Measurements from ENCODE around the gene LDHD.

Gene LDHD

GRCh38 chr16:75114179-75114945 lies 2.2 kb downstream of the LDHD start:
- DNase-seq (no peak), ATAC-seq (no peak)

DNA sequence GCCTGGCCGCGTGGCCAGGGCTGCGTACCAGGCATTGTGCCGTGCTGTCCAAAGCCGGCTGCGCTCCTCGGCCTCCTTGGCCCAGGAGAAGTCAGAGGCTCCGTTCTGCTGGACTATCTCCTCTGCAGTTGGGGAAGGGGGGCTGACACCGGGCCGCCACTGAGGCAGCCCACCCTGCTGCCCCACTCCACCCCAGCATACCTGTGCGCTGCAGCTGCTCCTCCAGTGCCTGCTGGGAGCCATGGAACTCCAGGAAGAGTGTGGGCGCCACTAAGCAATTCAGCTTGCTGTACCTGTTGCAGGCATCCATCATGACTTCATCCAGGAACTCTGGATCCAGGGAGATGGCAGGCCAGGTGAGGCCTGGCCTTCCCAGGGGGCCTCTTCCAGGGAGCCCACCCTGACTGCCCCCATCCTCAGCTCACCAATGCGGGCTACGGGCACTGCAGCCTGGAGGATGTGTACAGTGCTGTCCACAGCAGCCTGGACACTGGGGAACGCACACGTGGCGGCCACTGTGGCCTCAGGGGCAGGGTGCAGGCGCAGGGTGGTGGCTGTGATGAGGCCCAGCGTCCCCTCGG lies 2.9 kb downstream of the LDHD start:
- ATAC-seq (no peak), DNase-seq (no peak)

GRCh38 chr16:75112734-75113491 lies 3.7 kb downstream of the LDHD start:
- DNase-seq (no peak), ATAC-seq (no peak)

DNA sequence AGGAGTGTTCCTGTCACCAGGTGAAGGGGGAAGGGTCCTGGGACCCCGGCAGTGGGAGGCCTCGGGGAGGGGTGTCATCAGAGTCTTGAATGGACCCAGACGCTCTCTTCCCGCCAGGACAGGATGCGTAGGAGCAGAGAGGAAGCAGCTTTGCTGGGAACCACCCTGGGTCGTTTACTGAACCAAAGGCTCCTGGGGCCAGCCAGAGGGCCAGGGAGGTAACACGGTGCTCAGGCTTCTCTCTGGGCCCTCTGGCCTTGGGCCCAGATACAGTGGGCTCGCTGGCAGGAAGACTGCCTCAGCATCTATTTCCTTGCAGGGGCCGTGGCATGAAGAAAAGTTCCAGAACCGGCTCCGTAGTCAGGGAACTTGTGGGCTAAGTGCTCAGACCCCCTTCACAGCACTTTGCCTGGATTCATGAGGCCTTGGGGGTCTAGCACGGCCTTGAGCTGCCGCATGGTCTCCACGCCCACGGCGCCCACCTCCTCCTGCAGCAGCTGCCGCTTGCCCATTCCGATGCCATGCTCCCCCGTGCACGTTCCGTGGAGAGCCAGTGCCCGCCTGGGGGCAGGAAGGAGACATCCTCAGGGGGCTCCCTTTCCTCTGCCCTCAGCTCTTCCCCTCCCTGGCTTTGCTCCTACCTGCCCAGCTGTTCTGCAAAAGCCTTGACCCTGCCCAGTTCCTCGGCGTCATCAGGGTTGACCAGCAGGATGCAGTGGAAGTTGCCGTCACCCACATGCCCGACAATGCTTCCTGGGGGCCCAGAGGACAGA lies 4.4 kb downstream of the LDHD start:
- ATAC-seq (no peak), DNase-seq (no peak)

DNA sequence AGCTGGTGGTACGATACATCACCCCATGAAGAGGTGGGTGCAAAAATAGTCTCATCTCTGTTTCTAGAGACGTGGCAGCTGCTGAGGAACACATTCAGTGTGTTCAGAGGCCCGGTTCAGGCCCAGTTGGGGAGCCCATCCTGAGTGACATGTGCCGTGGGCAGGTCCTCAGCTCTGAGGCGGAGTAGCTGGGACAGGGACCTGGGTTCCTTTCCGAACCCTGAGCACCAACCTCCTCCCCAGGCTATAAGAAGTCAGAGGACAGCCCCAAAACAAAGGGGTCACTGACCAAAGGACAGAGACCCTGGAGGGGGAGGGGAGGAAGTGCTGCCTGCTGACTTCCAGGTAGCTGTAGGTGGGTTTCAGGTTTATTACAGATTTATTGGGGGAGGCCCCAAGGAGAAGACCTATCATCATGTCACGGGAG lies 5.1 kb downstream of the LDHD start:
- ATAC-seq (no peak), DNase-seq (no peak)

GRCh38 chr16:75110637-75111513 lies 5.7 kb downstream of the LDHD start:
- ATAC-seq, result peak; percentile 73
- DNase-seq, result peak; percentile 84

DNA sequence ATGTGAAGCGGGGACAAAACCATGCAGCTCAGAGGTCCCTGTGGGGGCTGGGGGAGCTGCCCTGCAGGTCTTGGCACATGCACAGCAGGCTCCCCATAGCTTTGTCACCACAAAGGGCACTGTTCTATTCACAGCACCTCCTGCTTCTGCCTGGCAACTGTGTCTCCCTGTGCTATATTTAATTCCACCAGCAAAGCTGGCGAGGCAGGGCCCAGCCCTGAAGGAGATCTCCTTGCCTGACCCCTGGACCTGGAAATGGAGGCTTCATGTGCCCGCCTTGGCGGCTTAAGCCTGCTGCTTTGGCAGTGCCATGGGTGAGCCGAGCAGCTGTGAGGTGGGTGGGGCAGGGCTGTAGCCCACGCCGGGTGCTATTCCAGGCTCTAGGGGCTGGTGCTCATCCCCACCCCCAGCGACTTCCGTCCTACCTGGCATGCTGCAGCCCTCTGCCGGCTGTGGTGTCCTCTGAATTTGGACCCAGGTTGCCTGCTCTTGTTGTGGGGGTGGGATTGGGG lies 6.8 kb downstream of the LDHD start:
- no peak for ATAC-seq

GRCh38 chr16:75108792-75109731 lies 7.5 kb downstream of the LDHD start:
- peak; percentile 83 for ATAC-seq
- peak; percentile 84 for DNase-seq

More for the DNA sequence above, 6.8 kb downstream of the LDHD start:
- peak; percentile 29 for DNase-seq

- no peak for DNase-seq
- no peak for ATAC-seq
Observed at GRCh38 chr16:75107505-75107904, 9.1 kb downstream of the LDHD start.

DNA sequence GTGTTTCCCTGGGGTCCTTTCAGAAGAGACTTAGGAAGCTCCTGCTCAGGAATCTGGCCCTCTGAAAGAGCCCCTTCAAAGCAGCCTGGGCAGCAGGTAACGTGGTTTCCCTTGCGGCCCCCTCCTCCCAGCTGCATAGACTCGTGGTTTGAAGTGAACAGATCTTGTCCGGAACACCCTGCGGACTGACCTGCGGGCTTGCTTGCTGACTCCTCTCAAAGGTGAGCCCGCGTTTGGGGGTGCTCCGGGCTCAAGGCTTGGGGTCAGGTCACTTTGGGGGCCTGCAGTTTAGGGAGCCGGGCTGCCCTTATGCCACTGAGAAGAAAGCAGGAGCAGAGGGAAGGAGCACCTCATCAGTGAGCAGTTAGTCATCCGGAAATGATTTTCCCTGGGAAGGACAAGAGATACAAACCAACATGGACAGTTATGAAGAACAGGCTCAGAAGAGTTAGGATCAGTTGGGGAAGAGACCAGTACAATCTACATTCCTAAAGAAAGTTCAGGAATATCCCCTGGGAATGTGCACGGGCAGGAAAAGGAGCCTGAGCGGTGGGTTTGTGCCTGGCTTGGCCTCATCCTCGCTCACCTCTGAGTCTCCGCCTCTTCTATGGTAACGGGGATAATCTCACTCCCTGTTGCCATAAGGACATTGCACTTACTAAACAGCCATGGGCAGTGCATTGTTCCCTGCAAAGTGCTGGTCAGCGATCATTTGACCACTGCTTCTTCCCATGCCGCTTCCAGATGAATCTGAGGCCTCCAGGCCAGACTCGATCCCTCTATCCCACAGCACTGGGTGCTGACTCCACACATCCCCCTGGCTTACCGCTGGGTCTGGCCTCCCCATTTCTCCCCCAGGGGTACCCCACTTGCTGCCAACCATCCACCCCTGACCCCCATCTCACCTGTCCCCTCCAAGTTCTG lies 10.0 kb downstream of the LDHD start:
- no peak for DNase-seq
- no peak for ATAC-seq

DNA sequence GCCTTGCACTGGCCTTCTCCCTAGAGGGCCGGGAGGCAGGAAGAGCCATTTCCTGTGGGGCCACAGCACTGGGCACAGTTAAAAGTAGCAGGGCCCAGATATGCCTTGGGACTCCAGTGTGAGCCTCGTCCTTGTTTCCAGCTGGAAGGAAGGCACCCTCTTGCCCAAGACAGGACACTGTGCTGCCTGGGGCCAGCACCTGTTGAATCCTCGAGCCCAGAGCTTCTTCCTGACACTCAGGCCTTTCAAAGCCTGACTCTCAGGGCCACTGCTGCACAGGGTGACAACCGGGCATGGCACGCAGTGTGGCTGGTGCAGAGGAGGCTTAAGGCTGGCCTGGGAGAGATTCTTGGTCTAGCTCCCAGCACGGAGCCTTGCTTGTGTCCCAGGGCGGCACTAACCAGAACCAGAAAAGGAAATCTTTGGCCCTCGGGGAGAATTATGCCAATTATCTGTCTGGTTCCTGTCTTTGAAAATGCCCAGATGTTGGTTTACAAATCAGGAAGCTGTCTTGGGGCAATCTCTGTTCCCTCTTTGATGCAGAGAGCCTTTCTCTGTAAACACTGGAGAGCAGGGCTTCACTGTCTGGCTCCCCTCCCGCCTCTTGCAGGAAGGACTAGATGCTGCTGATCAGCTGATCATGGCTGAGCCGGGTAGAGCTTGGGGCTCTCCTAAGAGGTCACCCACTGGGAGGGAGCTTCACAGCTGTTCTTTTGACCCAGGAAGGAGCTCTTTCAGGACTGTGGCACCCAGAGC lies 11.1 kb downstream of the LDHD start:
- ATAC-seq, result no peak
- DNase-seq, result no peak

DNA sequence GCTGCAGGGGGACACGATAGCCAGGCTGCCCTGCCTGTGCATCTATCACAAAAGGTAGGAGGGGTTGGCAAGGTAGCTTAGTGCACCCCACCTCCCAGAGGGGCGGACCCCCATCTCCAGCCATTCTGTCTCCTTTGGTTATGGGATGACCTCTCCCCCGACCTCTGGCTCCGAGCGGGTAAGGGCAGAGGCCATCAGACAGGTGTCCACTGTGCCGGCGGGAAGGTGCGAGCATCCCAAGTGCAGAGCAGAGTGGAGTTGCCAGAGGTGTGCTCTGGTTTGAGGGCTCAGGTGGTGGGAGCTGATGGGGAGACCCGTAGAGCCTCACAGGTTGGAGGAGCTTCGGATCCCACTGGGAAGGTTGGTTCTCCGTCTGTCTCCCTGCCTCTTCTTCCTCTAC lies 11.7 kb downstream of the LDHD start:
- ATAC-seq, result no peak
- no peak for DNase-seq

- ATAC-seq (no peak), DNase-seq (no peak)
Observed at GRCh38 chr16:75103994-75104393, 12.6 kb downstream of the LDHD start.

- DNase-seq (no peak), ATAC-seq (no peak)
Observed at GRCh38 chr16:75102595-75102994, 14.0 kb downstream of the LDHD start.

GRCh38 chr16:75101635-75102034 lies 14.9 kb downstream of the LDHD start:
- ATAC-seq, result no peak

GRCh38 chr16:75100603-75100990 lies 16.0 kb downstream of the LDHD start:
- DNase-seq (no peak), ATAC-seq (no peak)

More at GRCh38 chr16:75101635-75102034, 14.9 kb downstream of the LDHD start:
- DNase-seq, result no peak

DNA sequence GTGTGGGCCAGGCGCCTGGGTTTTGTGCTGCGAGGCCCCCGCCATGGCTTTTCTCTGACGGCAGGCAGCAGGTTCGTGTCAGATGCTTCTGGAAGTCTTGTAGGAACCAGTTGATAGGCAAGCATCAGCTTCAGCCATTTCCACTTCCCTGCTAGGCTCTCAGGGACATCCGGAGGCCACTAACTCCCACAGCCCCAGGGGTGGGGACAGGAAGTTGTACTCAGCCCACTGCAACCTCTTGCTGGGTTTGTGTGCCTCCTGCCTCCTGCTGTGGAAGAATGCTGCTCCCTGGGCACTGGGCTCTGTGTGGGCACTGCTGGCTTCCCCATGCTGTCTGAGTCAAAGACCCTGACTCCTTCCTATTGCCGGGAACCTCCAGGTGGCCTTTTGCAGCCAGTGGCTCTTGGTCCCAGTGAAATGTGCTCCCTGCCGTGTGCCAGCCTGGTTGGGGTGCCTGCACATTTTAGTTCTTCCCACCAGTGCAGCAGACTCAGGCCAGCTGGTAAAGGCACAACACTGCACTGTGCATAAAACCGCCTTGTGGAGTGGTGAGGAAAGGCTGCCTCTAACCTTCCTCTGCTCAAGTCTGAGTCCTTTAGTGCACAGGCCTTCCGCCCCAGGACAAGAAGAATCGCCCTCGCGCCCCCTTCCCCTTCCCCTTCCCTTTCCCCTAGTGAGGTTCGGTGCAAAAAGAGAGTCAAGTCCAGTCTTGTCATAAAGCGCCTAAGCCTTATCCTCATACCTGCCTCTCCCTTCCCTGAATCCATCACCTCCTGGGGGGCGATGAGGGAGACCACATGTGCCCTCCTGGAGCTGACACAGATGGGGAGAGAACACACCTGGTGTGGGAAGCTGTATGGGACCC lies 16.6 kb downstream of the LDHD start:
- ATAC-seq (peak; percentile 41), DNase-seq (peak; percentile 52)

Data from stimulated activated naive CD8-positive, alpha-beta T cell treated with anti-CD3 and anti-CD28 coated beads, Interleukin-15, Interleukin-2, amounts not matched to agents 100 U/mL and 50 U/mL, for 24 hours (primary cell).